RWPE1 (cell line): ENCODE measurements around the gene MORC2.

Experiments
- CTCF ChIA-PET: fragments of 350-600 bp; sonication (Branson Sonifier 250); formaldehyde crosslinking; extraction: SDS; loops from one replicate; lab custom pipeline; 2021; lab: Yijun Ruan, JAX
- POLR2A ChIA-PET: fragments of 400-600 bp; formaldehyde crosslinking; extraction: SDS; loops from one replicate; lab custom pipeline; 2020; ENCODE audit warnings: antibody characterized with exemption; ENCODE audit not compliant: low non-redundant PET; lab: Yijun Ruan, JAX
- DNase-seq: peaks from one replicate; pipeline ENCODE4 v3.0.0; 2012; ENCODE audit warnings: low spot score
- H3K27ac ChIP-seq: fragments of 450-650 bp; 2 replicates; pipeline ENCODE4 v1.5.1; 2017
- TF ChIP-seq, protein P1 (sequence below): fragments of 450-650 bp; conservative IDR thresholded peaks from 2 replicates; pipeline ENCODE4 v1.5.1; 2017; ENCODE audit warnings: low read depth, mild to moderate bottlenecking

MORC2 gene

DNA sequence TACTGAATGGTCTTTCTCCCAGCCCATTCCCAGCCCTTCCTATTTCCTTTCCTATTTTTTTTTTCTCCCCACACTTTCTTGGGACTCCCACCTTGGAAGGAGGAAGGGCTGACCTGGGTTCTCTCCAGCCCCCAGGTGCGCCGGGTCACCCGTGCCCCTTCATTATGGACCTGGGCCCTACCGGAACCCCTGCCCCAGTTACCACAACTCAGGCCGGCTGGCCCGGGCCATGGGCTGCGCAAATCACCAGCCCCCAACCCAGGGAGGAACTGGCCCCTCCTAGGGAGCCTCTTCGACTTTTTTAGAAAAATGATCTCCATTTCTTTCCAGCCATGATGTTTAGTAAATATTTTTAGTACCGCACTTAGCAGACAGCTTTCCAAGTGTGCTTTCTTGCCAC is 62.2 kb downstream of the MORC2 start:
- no peak for DNase-seq
- TF ChIP-seq, protein P1, sequence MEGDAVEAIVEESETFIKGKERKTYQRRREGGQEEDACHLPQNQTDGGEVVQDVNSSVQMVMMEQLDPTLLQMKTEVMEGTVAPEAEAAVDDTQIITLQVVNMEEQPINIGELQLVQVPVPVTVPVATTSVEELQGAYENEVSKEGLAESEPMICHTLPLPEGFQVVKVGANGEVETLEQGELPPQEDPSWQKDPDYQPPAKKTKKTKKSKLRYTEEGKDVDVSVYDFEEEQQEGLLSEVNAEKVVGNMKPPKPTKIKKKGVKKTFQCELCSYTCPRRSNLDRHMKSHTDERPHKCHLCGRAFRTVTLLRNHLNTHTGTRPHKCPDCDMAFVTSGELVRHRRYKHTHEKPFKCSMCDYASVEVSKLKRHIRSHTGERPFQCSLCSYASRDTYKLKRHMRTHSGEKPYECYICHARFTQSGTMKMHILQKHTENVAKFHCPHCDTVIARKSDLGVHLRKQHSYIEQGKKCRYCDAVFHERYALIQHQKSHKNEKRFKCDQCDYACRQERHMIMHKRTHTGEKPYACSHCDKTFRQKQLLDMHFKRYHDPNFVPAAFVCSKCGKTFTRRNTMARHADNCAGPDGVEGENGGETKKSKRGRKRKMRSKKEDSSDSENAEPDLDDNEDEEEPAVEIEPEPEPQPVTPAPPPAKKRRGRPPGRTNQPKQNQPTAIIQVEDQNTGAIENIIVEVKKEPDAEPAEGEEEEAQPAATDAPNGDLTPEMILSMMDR, result no peak
- no peak overlapping the region for H3K27ac ChIP-seq
- CTCF ChIA-PET, result no interaction called here
- POLR2A ChIA-PET, result no interaction called here

DNA sequence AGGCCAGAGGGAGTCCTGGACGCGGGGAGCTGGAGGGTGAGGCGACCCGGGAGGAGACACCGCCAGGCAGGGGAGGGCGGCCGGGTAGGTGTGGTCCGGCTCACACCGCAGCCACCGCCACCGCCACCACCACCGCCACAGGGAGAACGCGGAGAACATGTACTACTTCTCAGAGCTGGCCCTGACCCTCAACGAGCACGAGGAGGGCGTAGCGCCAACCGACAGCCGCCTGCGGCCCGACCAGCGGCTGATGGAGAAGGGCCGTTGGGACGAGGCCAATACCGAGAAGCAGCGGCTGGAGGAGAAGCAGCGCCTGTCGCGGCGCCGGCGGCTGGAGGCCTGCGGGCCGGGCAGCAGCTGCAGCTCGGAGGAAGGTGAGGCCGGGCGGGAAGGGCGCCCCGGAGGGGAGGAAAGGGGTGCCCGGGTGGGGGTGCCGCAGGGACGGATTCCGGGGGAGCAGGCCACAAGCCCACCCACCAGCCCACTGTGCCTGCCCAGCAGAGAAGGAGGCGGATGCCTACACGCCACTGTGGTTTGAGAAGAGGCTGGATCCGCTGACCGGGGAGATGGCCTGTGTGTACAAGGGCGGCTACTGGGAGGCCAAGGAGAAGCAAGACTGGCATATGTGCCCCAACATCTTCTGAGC is 62.8 kb downstream of the MORC2 start:
- no peak for DNase-seq
- CTCF ChIA-PET, result no interaction called here
- TF ChIP-seq, protein P1, result no peak
- H3K27ac ChIP-seq, result no peak overlapping the region
- POLR2A ChIA-PET, result no interaction called here

DNA sequence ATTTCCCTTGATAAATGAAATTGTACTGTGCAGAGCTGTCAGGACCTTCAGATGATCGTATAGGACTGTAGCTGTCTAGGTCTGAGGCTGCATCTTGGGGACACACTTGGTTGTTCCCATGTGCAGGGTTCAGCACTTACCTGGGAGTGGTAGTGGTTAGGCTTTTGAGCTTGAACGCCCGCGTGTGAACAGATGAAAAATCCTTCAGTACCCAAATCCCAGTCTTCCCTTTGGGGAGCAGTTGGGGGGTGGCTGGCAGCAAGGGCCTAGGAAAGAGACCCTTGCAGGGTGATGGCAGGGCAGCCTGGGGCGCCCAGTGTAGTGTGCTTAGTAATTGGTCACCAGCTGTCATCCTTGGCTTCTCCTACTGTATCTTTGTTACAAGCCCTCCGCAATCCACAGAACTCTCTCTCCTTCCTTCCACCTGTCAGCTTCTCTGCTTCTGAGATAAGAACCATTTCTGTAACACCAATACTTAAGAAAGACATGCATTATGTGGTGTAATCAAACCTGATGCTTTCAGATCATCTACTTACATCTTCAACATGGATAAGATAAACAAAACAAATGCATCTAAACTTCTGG is 64.6 kb downstream of the MORC2 start:
- ChIA-PET CTCF (no interaction called here), POLR2A (no interaction called here)
- H3K27ac ChIP-seq, result no peak overlapping the region
- no peak for DNase-seq
- TF ChIP-seq, protein P1, result no peak

DNA sequence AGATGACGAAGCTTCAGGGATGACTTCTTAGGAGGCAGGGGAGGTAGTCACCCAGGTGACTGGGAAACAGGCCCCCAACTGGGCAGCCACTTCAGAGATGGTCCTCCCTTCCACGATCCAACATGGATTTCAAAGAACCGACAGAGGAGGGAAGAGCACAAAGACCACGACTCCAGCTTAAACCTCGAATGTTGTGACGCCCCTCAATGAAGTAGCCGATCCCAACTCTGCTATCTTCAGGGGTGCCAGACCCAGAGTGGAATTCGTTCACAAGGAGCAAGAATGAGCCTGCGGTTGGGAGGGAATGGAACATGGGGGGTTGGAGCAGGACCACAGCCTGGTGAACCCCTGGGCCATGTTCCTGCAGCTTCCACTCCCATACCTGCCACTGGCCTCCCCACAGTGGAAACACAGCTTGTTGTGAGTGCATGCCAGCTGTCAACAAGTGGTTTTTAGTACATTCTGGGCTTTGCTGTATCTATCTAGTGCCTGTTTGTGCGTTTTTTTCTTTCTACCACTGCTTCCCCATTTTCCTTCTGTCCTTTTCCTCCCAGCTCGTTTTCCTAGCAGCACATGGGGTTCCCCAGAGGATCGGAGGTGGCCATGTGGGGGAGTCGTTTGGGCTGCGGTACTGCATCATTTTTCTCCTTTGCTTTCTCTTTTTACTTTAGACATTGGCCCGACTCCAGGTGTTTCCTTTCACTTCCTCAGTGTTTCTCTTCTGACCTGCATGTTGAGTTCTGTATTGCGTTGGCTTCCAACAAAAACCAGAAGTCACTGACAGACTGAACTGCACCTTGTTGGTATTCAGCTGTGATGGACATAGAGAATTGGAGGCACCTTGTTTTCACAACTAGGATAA is 65.8 kb downstream of the MORC2 start:
- DNase-seq, result no peak

DNA sequence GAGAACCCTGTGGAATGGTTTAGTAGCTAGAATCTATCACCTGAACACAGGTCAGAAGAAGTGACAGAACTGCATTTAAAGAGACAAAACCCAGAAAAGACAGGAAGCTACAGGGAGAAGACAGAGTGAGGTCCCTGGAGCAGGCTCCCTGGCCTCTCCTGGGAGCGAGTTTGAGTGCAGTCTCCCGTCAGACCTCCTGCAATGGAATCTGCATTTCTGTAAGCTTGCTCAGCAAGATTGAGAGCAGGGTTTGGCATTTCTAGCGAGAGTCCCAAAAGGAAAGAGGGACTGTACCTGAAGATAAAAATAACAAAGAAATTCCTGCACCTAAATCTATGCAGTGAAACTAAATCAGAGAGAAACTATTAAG is 74.2 kb downstream of the MORC2 start:
- ChIA-PET CTCF (interaction anchor here (1.1 kb wide), 1 partner anchor 130 kb away, joined by 7 read pairs; no protein-coding TSS in a partner anchor), POLR2A (no interaction called here)
- no peak for DNase-seq
- TF ChIP-seq, protein P1, result no peak
- H3K27ac ChIP-seq, result no peak overlapping the region

More for the DNA sequence above, 65.8 kb downstream of the MORC2 start:
- ChIA-PET POLR2A (no interaction called here), CTCF (no interaction called here)
- TF ChIP-seq, protein P1, result no peak
- no peak overlapping the region for H3K27ac ChIP-seq

DNA sequence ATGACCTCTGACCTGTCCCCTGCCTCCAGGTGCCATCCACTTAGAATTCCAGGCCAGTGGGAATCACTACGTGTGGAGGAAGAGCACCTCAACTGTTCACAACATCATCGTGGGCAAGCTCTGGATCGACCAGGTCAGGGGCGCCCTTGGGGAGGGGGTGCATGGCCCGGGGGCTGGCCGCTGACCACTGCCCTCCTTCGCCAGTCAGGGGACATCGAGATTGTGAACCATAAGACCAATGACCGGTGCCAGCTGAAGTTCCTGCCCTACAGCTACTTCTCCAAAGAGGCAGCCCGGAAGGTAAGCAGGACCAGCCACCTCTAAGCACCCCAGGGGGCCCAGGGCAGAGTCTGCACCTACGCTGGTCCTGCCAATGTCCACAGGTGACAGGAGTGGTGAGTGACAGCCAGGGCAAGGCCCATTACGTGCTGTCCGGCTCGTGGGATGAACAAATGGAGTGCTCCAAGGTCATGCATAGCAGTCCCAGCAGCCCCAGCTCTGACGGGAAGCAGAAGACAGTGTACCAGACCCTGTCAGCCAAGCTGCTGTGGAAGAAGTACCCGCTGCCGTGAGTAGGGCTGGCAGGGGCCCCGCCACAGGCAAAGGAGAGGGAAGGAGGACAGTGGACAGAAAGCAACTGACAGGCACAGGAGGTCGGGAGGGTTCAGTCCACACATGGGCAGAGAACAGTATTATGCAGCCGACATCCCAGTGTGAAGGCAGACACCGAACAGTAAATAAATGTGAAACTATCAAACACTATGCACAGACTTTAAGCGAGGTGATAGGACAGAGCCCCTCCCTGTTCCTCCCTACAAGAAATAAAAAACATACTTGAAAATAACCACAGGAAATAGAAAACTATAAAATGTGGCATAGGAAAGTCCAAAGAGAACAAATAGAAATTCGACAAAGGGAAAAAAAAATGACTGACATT is 74.9 kb downstream of the MORC2 start:
- ChIA-PET POLR2A (interaction anchor here (1.1 kb wide), 1 partner anchor 74 kb away, joined by 8 read pairs; no protein-coding TSS in a partner anchor), CTCF (no interaction called here)
- no peak for DNase-seq
- no peak overlapping the region for H3K27ac ChIP-seq
- TF ChIP-seq, protein P1, result no peak
